Activated CD8-positive, alpha-beta T cell treated with anti-CD3 and anti-CD28 coated beads for 36 hours (primary cell): ENCODE data around the gene LRRC61. TPM values are rescaled to one million over a fixed set of nuclear protein-coding genes. Genes with fewer than 3 reads are reported as not detected.
A peak's percentile ranks its signal among the peaks of the same experiment; 100 is the strongest.

Experiments used
- ATAC-seq: fragments of 200-7000 bp; cut with Tn5 transposase; one replicate; pipeline ENCODE4 v1.10.0; 2021; ENCODE audit warnings: mild to moderate bottlenecking, moderate library complexity
- CTCF ChIA-PET: fragments of 350-600 bp; sonication (Branson Sonifier 250); formaldehyde crosslinking; loops from one replicate; lab custom pipeline; 2021; ENCODE audit warnings: antibody characterized with exemption; lab: Charles Lee
- POLR2A ChIA-PET: fragments of 350-600 bp; sonication (Branson Sonifier 250); formaldehyde crosslinking; loops from one replicate; lab custom pipeline; 2021; ENCODE audit warnings: antibody characterized with exemption; lab: Charles Lee
- DNase-seq: peaks from one replicate; pipeline ENCODE4 v3.0.0-alpha.2; 2020
- H3K27ac Mint-ChIP-seq: one replicate; pipeline ENCODE4 v1.8.0; 2021; ENCODE audit warnings: mild to moderate bottlenecking, mixed read lengths
- H3K27me3 Mint-ChIP-seq: one replicate; pipeline ENCODE4 v1.8.0; 2021; ENCODE audit warnings: mixed read lengths
- H3K36me3 Mint-ChIP-seq: one replicate; pipeline ENCODE4 v1.8.0; 2021; ENCODE audit warnings: low read depth, mixed read lengths
- H3K4me1 Mint-ChIP-seq: one replicate; pipeline ENCODE4 v1.8.0; 2021; ENCODE audit warnings: low read depth, mixed read lengths
- H3K4me3 Mint-ChIP-seq: one replicate; pipeline ENCODE4 v1.8.0; 2021; ENCODE audit warnings: mild to moderate bottlenecking, moderate library complexity, mixed read lengths
- H3K9me3 Mint-ChIP-seq: one replicate; pipeline ENCODE4 v1.8.0; 2021; ENCODE audit warnings: mixed read lengths
- intact Hi-C: fragments of 100-400 bp; cut with micrococcal nuclease; formaldehyde crosslinking; loops from one replicate; pipeline ENCODE4 v1.10.0; 2022
- total RNA-seq, 2 experiments: library from RNA; stranded (reverse); gene quantifications; one replicate each; pipeline ENCODE4 v1.2.3, GENCODE V29; 2021
- TF ChIP-seq, protein P1 (sequence below): fragments of 200-600 bp; IDR thresholded peaks from one replicate; pipeline ENCODE4 v1.8.0; 2022; ENCODE audit warnings: antibody characterized with exemption, mild to moderate bottlenecking

LRRC61 gene
- total RNA-seq, 2 experiments from 2014 or later = 21.8 to 21.9 TPM

DNA sequence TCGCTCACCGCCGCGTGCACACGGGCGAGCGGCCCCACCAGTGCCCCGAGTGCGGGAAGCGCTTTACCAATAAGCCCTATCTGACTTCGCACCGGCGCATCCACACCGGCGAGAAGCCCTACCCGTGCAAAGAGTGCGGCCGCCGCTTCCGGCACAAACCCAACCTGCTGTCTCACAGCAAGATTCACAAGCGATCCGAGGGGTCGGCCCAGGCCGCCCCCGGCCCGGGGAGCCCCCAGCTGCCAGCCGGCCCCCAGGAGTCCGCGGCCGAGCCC is 48.8 kb downstream of the LRRC61 start:
- H3K27ac Mint-ChIP-seq = no peak overlapping the region
- no peak overlapping the region for H3K4me3 Mint-ChIP-seq
- peaks cover 64% of the 10 kb centered on the region for H3K4me1 Mint-ChIP-seq
- ATAC-seq = no peak
- no peaks in the 10 kb centered on the region for H3K27me3 Mint-ChIP-seq
- TF ChIP-seq, protein P1, sequence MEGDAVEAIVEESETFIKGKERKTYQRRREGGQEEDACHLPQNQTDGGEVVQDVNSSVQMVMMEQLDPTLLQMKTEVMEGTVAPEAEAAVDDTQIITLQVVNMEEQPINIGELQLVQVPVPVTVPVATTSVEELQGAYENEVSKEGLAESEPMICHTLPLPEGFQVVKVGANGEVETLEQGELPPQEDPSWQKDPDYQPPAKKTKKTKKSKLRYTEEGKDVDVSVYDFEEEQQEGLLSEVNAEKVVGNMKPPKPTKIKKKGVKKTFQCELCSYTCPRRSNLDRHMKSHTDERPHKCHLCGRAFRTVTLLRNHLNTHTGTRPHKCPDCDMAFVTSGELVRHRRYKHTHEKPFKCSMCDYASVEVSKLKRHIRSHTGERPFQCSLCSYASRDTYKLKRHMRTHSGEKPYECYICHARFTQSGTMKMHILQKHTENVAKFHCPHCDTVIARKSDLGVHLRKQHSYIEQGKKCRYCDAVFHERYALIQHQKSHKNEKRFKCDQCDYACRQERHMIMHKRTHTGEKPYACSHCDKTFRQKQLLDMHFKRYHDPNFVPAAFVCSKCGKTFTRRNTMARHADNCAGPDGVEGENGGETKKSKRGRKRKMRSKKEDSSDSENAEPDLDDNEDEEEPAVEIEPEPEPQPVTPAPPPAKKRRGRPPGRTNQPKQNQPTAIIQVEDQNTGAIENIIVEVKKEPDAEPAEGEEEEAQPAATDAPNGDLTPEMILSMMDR = no peak
- intact Hi-C loops = no loop called here
- H3K36me3 Mint-ChIP-seq = peaks cover 31% of the 10 kb centered on the region
- ChIA-PET POLR2A (no interaction called here), CTCF (interaction anchor here (1.5 kb wide), 1 partner anchor 15 kb away, joined by 4 read pairs; no protein-coding TSS in a partner anchor)
- DNase-seq = no peak
- no peaks in the 10 kb centered on the region for H3K9me3 Mint-ChIP-seq

DNA sequence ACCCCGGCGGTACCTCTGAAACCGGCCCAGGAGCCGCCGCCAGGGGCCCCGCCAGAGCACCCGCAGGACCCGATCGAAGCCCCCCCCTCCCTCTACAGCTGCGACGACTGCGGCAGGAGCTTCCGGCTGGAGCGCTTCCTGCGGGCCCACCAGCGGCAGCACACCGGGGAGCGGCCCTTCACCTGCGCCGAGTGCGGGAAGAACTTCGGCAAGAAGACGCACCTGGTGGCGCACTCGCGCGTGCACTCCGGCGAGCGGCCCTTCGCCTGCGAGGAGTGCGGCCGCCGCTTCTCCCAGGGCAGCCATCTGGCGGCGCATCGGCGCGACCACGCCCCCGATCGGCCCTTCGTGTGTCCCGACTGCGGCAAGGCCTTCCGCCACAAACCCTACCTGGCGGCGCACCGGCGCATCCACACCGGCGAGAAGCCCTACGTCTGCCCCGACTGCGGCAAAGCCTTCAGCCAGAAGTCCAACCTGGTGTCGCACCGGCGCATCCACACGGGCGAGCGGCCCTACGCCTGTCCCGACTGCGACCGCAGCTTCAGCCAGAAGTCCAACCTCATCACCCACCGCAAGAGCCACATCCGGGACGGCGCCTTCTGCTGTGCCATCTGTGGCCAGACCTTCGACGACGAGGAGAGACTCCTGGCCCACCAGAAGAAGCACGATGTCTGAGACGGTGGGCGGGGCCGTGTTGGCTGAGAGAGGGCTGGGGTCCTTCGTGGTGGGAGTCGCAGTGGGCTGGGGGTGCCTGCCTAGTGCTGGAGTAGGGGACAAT is 49.3 kb downstream of the LRRC61 start:
- ATAC-seq (no peak), DNase-seq (no peak)
- TF ChIP-seq, protein P1 = no peak
- Mint-ChIP-seq H3K36me3 (peaks cover 31% of the 10 kb centered on the region), H3K27me3 (no peaks in the 10 kb centered on the region), H3K27ac (no peak overlapping the region), H3K4me3 (no peak overlapping the region), H3K9me3 (no peaks in the 10 kb centered on the region), H3K4me1 (peaks cover 65% of the 10 kb centered on the region)
- POLR2A ChIA-PET = no interaction called here
- CTCF ChIA-PET = no interaction called here
- intact Hi-C loops = no loop called here

DNA sequence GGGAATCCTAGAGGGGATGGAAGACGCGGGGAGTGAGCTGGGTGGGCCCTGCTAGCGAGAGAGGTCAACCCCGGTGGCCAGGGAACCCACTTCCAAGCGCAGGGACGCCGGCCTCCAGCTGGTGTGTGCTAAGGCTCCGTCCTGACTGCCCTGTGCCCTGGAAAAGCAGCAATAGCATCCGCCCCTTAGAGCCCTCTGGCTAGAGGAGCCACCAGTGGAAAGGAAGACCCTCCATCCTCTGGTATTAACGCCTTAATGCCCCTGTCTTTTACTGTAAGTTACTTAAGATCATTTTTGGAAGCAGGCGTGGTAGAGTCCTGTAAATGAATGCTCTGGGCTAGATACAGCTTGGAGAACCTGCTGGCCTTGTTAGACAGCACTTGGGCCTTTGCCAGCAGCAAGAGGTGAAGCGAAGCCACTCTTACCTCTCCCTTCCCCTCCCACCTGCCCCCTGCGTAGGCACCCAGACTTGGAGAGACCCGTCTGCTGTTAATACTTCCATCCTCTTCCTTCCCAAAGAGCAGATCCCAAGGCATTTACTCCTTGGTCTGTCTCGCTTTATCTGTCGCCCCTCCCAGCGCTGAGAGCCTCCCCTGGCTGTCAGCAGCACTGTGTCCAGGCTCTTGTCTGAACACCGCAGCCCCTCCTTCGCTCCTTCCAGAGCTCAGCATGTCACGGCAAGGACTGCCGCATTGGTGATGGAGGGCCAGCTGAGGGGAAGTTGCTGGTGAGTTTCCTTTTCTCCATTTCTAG is 50.1 kb downstream of the LRRC61 start:
- Mint-ChIP-seq H3K4me3 (no peak overlapping the region), H3K4me1 (peaks cover 68% of the 10 kb centered on the region), H3K27ac (peak overlapping the region; percentile 57), H3K9me3 (no peaks in the 10 kb centered on the region), H3K27me3 (no peaks in the 10 kb centered on the region), H3K36me3 (peaks cover 31% of the 10 kb centered on the region)
- TF ChIP-seq, protein P1 = no peak
- ATAC-seq = no peak
- ChIA-PET POLR2A (interaction anchor here (1.2 kb wide), 1 partner anchor 60 kb away, joined by 3 read pairs; no protein-coding TSS in a partner anchor), CTCF (no interaction called here)
- intact Hi-C loops = no loop called here
- DNase-seq = no peak

DNA sequence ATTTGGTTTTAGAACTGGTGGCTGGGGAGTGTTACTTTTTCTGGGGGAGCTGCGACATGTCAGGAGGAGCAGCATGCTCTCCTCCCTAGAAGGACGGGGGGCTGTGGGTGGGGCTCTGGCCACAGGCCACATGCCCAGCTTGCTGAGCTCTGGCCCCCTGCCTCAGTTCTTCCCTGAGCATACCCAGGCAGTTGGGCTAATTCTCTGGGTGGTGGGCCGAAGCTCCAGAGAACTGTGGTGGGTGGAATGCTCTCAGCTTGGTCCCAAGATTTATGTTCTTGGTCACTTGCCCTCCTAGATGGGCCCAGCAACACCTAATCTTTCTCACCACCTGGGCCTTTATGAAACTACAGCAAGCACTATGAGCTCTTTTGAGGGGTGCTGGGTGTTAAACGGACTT is 50.9 kb downstream of the LRRC61 start:
- DNase-seq = no peak
- CTCF ChIA-PET = no interaction called here
- intact Hi-C loops = no loop called here

More for the DNA sequence above, 50.9 kb downstream of the LRRC61 start:
- ATAC-seq = no peak
- Mint-ChIP-seq H3K27ac (peak overlapping the region; percentile 34), H3K4me1 (peaks cover 67% of the 10 kb centered on the region), H3K36me3 (peaks cover 31% of the 10 kb centered on the region), H3K4me3 (no peak overlapping the region), H3K27me3 (no peaks in the 10 kb centered on the region), H3K9me3 (no peaks in the 10 kb centered on the region)
- TF ChIP-seq, protein P1 = no peak
- POLR2A ChIA-PET = interaction anchor here (1.2 kb wide), 1 partner anchor 60 kb away, joined by 3 read pairs; no protein-coding TSS in a partner anchor
